OCI-M2 (cell line): Measurements from ENCODE around the gene NGEF.
"Not testable (repeated sequence)": the region's sequence is repeated elsewhere in the genome, so short reads cannot be mapped to it uniquely, and the experiment has no call there.

Experiments
- DNase-seq: peaks from one replicate; lab custom pipeline; 2025; ENCODE audit not compliant: unreplicated experiment; lab: John Stamatoyannopoulos, UW

Gene NGEF

GRCh38 chr2:233023761-233024410 is 10.8 kb upstream of the NGEF start:
- no peak for DNase-seq

DNA sequence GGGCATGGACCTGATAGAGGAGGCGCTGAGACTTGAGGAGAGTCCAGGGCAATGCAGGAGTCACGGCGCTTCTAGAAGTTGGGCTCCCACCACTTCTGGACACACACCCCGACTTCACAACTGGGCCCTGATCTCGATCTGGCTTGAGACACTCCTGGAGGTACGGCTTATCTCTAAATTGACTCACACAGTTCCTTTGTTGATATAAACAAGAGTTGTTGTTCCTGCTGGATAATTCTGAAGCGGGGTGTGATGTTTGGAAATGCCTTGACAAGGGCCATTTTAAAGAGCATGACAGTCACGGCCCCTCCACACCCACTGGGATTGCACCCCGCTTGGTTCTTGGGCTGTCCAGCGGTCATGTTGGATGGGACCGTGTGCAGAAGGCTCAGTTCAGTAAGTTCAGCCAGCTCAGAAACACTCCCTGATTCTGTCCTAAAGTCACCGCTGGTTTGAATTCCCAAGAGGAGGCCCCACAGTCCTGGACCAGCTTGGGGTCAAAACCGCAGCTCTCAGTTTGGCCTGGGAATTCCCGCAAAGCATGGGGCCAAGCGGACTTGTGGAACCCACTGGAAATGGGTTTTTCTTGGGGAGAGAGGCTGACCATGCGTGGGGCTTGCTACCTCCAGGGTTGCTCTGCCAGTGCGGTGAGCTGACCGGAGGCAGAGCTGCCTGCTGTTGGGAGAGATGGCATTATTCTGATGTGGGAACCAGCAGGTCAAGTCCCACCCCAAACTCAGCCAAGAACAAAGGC is 10.1 kb upstream of the NGEF start:
- DNase-seq: no peak

DNA sequence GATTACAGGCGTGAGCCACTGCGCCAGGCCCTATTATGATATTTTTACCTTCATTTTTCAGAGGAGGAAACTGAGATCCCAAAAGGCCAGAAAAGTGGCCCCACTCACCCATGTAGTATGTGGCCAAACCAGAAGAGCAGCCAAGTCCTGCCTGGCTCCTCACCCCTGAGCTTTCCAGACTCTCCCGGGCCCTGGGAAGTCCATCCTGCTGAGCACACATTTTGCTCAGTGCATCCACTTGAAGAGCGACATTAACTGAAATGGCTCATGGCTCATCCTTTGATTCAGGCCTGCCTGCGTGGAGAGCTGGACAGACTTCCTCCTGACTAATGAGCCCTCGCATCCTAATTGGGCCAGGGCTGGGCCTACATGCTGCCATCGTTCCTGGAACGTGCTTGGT is 9.5 kb upstream of the NGEF start:
- no peak for DNase-seq

DNA sequence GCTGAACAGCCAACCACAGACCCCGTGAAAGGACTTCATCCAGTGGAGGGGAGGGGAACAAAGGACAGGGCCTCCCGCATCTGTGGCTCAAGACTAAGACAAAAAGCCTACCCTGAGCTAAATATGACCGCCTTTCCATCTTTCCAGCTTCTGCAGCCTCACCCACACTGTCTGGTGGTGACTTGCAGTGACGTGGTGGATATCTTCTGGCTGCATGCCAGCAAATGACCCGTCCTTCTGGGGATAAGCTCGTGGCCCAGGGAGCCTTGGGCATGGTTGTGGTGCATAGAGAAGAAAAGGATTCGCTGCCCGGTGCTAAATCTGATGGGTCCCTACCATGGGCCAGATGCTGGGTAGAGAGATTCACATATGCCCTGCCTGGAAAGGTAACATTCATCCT is 8.7 kb upstream of the NGEF start:
- DNase-seq: no peak

DNA sequence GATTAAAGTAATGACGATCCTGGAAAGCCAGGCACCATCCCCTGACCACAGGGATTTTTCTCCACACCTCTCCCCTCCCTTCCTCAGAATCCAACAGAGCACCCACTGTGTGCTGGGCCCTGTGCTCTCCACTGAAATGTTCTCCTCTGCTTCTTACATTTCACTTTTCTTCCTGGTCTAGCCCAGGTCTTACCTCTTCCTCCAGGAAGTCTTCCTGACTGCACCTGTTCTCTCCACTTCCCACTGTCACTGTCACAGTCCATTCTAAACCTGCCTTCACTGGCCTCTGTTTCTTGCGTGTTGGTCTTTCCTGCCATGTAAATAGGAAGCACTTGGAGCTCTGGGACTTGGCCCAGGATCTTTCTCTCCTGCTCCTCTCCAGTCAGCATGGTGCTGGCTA is 7.4 kb upstream of the NGEF start:
- DNase-seq: no peak

DNA sequence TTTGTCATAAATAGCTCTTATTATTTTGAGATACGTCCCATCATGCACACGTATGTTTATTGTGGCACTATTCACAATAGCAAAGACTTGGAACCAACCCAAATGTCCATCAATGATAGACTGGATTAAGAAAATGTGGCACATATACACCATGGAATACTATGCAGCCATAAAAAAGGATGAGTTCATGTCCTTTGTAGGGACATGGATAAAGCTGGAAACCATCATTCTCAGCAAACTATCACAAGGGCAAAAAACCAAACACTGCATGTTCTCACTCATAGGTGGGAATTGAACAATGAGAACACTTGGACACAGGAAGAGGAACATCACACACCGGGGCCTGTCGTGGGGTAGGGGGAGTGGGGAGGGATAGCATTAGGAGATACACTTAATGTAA is 6.6 kb upstream of the NGEF start:
- DNase-seq: not testable (repeated sequence)

DNA sequence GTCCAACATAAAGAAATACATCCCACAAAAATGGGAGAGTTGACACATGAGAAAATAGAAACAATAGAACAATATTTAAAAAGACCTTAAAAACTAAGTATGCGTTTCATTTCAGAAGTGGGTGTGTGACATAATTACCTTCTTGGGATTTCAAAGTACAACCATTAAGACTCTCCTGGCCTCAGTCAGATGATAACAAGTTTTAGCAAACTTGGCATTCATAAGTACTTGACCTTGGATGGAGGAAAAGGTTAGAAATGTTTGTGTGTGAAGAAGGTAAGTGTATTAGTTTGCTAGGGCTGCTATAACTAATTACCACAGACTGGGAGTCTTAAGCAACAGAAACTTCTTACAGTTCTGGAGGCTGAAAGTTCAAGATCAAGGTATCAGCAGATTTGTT is 4.9 kb upstream of the NGEF start:
- DNase-seq: no peak

DNA sequence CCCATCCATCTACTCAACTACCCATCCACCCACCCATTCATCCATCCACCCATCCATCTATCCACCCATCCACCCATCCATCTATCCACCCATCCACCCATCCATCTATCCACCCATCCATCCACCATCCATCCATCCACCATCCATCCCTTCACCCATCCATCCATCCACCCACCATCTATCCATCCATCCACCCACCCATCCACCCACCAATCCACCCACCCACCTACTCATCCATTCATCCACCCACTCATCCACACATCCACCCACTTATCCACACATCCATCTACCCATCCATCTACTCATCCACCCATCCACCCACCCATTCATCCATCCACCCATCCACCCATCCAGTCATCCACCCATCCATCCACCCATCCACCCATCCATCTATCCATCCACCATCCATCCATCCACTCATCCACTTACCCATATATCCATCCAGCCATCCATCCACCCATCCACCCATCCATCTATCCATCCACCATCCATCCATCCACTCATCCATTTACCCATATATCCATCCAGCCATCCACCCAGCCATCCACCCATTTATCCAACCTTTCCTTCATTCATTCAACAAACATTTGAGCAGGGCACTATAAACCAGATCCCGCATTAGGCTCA is 2.1 kb upstream of the NGEF start:
- DNase-seq: no peak

- DNase-seq: no peak
These were observed 594 bp upstream of the NGEF start for GRCh38 chr2:233013650-233014049.

DNA sequence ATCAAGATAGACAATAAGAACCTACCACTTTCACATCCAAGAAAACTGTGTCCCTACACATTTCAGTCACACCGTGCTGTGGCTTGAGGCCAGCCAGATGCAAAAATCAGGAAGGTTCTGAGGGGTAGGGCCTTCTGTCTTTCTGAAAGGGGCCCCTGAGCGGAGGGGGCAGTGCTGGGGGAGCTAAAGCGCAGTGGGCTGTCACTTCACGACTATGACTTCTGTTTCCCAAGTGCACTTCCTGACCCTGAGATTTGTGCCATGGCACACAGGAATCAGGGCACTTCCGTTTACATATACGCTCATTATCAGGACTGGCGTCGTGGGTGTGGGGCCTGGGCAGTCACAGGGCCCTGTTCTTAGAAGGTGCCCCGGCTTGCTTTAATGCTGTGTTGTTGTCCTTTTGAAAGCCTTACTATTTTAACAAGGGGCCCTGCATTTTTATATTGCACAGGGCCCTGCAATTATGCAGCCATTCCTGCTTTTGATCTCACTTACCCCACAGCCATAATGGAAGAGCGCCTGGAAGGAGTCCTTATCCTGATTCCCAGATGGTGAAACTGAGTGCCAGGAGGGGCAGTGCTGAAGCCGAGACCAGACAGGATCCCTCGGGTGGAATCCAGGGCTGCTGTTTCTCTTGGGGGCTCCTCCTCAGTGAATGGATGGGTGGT is 620 bp downstream of the NGEF start:
- DNase-seq: no peak

DNA sequence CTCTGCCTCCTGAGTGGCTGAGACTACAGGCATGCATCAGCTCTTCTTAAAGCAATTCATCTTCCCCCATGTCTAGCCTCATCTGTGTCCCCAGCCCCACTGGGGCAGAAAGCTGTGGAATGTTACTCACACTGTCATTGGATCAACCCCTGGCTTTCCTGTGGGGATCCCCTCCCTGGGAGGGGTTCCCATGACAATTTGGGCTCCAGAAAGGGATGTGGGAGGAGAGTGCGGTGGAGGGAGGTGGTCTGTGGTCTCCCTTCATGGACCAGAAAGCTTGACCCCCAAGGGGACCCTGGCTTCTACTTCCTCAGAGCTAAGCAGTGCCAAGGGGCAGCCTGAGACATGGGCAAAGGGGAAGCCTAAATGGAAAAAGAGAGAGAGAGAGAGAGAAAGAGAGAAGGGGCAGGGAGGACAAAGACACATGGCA is 1.3 kb downstream of the NGEF start:
- no peak for DNase-seq

- DNase-seq: no peak
These were observed 1.8 kb downstream of the NGEF start for GRCh38 chr2:233011268-233011650.

DNA sequence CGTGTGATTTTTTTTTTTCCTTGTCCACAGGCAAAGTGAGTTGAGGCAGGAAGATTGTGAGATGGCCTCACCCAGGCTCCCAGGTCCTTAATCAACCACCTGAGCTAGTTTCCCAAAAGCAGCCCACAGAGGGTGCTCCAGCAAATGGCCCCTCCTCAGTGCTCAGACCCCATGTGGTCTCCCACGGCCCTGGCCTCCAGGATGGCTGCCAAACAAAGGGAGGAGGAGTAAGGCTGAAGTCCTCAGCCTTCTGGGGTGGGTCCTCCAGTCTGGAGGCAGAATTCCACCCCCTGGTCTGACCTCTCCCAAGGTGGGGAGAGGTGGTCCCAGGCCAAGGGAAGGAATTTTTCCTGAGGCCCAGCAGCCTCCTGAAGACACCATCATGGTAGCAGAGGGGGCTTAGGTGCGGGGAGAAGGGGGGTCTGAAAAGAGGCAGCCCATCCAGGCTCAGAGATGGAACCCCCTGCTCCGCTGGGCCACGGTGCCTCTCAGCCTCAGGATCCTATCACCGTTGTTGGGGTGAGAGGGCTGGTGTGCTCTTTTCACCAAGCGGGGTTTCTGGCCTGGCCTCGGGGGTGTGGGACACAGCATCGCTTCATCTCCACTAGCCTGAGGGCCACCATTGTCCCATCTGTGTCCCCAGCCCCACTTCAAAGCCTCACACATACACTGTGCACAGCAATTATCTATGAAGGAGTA is 2.3 kb downstream of the NGEF start:
- no peak for DNase-seq

GRCh38 chr2:233009661-233010060 is 3.4 kb downstream of the NGEF start:
- no peak for DNase-seq

DNA sequence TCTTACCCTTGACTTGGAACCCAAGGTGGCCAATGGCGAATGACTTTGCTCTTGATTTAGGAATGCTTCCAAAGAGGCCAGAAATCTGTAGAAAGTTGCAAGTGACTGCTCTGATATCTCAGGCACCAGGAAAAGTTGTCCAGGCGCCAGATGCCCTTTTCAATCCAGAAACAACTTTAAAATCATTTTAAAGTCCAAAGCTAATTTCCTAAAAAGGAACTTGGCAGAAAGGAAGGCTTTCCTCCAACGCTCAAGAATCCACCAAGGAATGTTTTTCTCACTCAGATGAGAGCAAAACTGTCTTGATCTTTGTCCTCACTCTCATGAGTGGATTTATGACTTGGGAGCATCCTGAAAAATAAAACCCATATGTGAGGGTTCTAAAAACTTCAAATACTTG is 5.3 kb downstream of the NGEF start:
- no peak for DNase-seq

DNA sequence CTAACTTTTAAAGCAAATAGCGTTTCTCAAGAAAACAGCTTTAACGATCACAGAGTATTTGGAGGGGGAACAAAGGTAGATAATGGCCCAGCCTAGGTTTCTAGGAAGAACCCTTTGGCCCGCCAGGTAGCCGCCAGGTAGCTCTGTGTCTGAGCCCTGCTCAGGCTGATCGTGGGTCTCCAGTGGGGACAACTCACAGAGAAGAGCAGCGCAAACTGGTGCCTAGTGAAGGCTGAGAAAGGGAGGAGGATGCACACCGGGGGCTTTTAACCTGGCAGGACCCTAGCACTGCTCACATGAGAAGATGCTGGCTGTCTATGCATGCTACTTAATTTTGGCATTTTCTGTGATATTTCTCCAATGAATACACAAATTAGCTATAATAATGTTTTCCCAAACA is 5.8 kb downstream of the NGEF start:
- DNase-seq: no peak

DNA sequence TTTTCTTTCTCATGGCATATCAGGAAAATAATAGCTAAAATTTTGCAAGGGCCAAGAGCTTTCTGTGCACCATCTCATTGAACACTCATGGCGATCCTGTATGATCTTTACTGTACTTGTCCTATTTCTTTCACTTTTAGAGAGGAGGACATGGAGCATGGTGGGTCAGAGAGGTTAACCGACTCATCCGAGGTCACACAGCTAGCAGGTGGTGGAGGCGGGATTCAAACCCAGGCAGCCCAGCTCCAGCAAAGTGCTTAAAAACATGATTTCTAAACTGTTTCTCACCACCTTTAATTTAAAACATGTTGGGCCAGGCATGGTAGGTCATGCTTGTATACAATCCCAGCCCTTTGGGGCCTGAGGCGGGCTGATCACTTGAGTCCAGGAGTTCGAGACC is 6.4 kb downstream of the NGEF start:
- no peak for DNase-seq

- DNase-seq: no peak
These were observed 8.0 kb downstream of the NGEF start for GRCh38 chr2:233005096-233005495.

DNA sequence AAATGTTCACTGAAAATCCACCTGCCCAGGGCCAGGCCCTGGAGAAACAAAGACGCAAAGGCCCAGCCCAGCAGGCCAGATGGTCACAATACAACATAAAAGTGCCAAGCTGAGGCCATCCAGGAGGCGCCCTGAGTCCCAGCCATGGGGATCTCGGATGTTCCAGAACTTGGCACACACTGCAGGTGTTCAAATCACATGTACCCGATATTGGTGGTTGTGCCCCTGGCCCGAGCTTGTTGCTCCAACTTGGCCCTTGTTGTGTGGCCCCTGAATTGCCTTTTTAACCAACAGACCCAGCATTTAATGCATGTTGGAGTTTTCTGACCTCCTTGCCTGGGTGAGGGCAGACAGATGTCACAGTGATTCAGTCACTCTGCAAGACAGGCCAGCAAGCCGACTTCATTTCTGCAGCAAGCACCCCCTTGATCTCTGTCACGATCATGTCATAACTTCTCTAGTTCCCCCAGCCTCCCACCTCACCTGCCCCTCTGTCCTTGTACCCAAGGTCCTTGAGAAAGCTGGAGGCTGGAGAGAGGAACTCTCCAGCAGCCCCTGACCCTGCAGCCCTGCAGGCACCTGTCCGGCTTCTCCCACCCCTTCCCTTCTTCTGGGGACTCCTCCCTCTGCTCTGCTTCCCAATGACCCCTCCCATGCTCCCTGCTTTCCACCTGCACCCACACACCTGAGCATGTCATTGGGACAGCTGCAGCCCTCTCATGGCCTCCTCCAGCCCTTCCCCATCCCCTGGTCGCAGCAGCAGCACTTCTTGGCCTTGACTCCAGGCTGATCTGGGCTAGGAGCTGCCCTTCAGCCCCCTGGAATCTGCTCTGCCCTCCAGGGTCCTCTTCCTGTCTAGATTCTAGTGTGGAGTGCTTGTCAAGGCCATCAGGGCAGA is 9.1 kb downstream of the NGEF start:
- no peak for DNase-seq
